NCI-H128 (cell line): ENCODE data around the gene LMAN2.

ENCODE experiments used
- DNase-seq: peaks from one replicate; lab custom pipeline; 2025; ENCODE audit not compliant: unreplicated experiment; lab: John Stamatoyannopoulos, UW

LMAN2 gene, protein sequence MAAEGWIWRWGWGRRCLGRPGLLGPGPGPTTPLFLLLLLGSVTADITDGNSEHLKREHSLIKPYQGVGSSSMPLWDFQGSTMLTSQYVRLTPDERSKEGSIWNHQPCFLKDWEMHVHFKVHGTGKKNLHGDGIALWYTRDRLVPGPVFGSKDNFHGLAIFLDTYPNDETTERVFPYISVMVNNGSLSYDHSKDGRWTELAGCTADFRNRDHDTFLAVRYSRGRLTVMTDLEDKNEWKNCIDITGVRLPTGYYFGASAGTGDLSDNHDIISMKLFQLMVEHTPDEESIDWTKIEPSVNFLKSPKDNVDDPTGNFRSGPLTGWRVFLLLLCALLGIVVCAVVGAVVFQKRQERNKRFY

DNA sequence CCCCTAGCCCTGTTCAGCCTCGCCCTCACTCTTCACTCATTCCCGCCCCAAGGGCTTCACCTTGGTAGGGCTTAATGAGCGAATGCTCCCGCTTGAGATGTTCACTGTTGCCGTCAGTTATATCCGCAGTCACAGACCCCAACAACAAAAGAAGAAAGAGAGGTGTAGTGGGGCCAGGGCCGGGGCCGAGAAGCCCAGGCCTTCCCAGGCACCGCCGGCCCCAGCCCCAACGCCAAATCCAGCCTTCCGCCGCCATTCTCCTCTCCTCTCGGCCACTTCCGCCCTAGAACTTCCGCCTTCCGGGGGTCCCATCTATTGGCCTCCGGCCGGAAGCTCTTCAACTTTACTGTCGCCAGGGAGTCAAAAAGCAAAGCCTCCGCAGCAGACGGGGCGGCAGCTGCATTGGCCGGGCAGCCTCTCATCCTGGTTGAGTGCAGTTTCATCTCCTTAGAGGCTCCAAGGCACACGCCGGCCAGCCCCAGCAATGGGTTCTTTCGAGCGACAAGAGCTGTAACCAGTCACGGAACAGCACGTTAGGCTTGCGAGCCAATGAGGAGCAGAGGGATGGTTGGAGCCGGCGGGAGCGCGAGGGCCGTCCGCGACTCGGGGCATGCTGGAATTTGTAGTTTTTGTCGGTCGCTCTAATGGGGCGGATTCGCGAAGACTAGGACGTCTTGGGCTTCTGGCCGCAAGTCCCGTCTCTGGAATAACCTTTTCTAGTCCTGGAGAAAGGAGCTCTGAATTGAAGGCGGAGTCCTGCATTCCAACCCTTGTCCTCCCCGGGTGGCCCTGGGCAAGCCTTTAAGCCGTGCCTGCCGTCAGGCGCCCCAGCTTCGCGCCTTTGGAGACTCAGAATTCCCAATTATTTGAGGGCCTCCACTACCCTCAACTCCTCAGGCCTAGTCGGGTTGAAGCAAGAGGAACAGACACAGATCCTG, at the start of gene LMAN2:
Gene LMAN2 (minus strand): TSS at position 277 of the 938 bp plus-strand sequence. CDS start 21 bp downstream, at position 256.
- peak; percentile 75 for DNase-seq

DNA sequence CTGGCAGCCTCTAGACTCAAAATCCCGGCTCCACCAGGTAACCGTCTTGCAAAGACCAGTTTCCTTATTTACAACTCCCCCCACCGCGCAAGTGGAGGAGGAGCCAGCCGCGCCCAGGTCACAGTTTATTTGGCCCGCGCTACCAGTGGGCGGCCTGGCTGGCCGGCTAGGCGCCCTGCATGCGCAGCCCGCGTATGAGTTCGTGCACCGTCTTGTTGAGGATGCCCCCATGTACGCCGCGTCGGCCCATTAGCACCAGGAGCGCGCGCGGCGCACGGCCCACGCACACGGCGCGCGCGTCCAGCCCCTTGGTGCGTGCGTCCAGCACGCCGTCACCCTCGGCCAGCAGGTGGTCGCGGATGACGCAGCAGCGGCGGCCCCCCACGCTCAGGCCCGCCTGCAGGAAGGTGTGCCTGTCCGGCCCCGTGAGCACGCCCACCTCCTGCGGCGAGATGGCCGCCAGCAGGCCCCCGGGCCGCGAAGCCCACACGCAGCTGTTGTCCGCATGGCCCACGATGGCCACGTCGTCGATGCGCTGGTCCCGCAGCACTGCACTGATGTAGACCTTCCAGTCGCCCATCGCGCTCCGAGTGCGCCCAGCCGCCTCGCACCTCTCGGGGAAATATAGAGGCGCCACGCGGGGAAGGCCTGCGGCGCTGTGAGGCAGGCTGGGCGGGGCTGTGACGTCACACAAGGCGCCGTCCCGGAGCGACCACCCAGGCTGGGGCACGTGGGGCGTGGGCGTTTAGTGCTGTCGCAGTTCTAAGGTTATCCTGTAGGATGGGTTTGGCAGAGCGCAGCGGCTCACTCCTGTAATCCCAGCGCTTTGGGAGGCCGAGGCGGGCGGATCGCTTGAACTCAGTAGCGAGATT, 48.8 kb upstream of the LMAN2 start, which contains the start of gene PFN3:
Gene PFN3 (minus strand): TSS at position 665 of the 872 bp plus-strand sequence. CDS start 85 bp downstream, at position 580.
- no peak for DNase-seq

DNA sequence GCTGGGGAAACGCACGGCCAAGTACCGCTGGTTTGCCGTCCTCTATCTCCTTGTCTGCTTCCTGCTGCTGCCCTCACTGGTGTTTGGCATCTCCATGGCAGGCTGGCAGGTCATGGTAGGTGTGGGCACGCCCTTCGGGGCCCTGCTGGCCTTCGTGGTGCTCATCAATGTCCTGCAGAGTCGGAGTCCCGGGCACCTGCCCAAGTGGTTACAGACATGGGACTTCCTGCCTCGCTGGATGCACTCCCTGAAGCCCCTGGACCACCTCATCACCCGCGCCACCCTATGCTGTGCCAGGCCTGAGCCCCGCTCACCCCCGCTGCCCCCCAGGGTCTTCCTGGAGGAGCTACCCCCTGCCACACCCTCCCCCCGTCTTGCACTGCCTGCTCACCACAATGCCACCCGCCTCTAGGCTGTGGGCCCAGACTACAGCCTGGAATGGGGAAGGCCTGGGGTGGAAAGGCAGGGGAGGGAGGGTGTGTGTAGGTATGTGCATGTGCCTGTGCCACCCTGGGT, 46.5 kb upstream of the LMAN2 start:
- no peak for DNase-seq

DNA sequence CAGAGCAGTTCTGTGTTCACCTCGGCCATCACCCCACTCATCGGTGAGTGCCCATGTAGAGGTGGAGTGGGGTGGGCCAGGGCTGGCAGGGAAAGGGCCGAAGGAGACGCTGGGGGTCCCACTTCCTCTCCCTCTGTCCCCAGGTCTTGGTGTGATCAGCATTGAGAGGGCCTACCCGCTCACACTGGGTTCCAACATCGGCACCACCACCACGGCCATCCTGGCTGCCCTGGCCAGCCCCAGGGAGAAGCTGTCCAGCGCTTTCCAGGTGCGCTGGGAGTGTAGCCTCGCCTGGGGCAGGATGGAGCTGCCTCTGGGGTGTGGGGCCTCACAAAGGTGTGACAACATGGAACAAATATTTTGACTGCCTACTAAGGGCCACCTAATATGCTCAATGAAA, 45.3 kb upstream of the LMAN2 start:
- DNase-seq, result no peak

DNA sequence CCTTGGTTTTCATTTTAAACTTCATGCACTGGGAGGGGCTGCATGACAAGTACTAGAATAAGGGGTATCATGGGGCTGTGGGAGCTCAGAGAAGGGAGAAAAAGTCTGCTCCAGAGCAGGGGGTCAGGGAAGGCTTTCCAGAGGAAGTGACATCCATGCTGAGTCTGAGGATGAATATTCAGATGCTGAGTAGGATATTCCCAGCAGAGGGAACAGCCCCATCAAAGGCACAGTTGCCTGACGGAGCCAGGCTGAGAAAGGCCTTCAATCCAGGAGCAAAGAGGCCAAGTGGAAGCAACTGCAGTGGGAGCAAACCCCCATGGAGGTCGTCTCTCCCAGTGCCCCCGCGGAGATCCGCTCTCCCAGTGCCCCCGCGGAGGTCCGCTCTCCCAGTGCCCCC, 44.6 kb upstream of the LMAN2 start:
- DNase-seq, result no peak

DNA sequence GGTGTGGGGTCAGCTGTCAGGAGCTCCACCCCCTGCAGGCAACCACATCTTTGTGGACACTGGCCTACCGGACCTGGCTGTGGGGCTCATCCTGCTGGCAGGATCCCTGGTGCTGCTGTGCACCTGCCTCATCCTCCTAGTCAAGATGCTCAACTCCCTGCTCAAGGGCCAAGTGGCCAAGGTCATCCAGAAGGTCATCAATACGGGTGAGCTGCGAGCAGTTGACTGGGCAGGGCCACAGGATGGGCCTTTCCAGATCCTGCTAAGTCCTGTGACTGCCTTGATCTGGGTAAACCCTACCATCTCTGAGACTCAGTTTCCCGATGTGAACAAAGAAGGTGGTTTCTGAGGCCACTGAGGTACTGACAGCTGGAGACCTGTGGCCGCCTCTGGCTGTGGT, 42.5 kb upstream of the LMAN2 start:
- no peak for DNase-seq

DNA sequence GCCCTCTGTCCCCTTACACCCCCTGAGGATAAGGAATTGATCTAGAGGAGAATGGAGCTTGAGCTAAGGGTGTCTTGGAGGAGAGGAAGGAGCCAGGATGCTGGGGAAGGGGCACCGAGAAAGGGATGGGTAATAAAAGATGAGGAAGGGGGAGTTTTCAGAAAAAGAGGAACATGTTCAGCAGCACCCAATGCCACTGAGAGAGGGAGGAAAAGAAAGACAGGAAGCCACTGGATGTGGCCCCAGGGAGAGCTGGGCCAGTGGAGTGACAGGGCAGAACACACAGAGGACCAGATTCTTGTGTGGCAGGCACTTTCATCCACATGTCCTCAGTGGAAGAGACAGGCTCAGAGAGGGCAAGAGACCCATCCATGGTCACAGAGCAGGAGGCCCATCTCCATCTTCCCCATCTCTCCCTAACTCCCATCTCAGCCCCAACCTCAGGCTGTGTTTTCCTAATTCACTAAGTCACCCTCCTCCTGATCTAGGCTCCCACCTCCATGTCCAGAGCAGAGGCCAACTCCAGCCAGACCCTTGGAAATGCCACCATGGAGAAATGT, 41.8 kb upstream of the LMAN2 start:
- no peak for DNase-seq

DNA sequence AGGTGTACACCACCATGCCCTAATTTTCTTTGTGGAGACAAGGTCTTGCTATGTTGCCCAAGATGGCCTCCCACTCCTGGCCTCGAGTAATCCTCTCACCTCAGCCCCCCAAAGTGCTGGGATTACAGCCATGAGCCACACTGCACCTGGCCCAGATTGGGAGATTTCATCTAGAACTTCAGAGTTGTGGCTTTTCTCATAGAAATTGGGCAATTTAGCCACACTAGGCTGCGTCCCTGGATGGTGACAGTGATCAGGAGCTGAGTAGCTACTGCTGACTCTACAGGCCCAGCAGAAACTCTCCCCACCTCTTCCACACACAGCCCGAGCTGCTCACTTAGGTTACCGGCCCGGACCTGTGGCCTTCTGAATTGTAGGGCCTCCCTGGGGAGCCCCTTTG, 41.3 kb upstream of the LMAN2 start:
- DNase-seq, result no peak

DNA sequence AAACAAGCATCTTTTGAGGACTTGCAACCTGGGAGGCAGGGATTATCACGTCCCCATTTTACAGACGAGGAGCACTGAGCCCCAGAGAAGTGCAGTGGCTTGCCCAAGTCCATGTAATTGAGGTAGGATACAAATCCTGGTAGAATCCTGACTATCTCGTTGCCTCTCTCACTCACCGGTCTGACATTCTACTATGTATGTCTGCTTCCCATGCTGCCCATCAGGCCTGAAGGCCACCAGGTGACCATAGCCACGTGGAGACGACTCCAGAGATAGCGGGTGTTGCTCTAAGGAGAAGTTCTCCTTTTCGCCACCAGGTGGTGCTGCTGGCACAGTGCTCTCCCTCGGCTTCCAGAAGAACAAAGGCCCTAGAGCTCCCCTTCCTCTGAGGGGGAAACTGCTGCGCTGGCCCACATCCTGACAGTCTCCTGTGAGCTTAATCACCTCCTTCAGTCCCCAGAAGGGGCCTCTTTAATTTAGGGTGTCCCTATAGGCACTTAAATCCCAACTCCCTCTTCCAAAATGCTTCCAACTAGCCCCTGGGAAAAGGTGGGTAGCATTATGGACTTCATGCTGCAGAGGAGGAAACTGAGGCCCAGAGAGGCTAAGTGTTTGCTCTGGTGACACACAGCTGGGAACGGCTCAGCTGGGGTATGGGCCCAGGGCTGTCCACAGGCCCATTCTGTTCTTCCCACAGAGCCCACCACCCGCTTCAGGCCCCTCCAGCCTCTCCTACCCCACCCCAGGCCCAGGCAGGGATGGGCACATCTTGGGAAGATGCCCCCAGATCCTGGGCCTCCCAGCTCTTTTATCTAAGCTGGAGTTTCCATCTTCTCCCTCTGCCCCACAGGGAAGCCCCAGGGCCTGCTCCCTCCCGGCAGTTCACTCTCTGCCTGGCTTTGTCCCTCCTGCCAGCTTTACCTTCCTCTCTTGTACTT, 39.2 kb upstream of the LMAN2 start:
- peak; percentile 37 for DNase-seq

DNA sequence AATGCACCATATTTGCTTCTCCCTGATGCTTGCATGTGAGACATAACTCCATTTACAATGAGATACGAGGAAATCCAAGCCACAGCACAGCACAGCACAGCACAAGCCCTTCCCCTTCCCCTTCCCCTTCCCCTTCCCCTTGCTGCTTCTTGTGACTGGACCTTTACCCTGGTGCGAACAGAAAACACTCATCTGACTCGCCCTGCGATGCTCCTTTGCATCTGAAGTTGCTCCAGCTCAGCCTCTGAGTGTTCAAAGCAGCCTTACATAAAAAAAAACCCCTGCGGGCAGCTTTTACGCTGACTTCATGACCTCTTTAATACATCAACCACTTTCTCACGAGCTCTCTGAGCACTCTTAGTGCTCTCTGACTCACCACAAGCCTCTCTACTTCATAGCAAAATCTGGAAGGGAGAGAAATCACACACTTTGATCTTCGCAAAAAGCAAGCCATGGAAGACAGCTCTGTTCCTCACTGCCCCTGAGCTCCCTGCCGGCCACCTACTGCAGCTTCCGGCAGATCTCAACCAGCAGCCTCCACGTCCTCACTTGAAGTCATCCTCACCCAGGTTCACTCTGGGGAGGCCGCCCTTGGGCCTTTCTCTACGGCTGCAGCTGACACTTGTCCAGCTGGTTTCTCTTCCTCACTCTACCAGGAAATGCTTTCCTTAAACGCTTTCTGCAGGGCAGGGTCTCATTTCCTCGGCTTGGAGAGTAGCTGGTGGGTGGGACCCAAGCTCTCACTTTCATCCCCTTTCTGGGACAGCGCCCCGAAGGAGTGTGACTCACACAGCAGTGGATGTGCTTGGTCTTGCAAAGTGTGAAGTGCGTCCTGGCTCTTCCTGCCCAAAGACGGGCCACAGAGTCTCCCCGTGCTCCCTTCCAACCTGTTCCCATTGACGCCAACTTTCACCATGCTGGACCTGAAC, 38.0 kb upstream of the LMAN2 start:
- DNase-seq, result no peak

DNA sequence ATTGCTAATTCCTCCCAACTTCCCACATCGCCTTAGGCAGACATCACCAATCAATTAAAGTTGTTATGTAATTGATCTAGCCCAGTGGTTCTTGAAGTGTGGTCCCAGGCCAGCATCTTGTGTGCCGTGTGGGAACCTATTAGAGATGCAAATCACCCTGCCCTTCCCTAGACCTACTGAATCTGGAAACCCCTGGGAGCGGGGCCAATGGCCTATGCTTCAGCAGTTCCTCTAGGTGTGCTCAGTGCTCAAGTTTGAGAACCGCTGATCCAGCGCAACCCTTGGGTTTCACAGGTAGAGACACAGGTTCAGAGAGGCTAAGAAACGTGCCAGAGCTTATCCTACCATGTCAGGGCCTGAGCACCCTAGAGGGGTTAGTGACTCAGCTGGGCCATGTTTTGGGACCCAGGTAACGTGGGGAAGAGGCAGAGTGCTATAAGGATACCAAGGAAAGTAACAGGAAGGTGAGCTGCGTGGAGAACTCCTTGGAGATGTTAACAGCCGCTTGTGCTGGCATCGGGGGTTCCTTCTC, 37.1 kb upstream of the LMAN2 start:
- no peak for DNase-seq

DNA sequence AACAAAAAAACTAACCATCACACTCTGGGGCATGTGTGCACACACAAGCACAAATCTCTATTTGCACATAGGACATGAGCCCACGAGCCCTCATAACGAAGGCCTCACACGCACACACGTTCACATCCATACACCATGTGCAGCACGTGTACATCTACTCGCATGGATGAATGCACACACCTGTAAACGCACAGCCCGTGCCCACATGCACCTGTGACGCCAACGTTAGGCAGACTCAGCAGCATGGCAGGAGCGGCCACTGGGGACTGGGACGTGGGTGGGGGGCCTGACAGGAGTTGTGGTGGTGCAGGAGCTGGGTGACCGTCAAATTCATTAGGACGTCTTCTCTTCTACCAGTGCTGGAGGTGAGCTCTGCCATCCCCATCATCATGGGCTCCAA, 35.9 kb upstream of the LMAN2 start:
- no peak for DNase-seq

DNA sequence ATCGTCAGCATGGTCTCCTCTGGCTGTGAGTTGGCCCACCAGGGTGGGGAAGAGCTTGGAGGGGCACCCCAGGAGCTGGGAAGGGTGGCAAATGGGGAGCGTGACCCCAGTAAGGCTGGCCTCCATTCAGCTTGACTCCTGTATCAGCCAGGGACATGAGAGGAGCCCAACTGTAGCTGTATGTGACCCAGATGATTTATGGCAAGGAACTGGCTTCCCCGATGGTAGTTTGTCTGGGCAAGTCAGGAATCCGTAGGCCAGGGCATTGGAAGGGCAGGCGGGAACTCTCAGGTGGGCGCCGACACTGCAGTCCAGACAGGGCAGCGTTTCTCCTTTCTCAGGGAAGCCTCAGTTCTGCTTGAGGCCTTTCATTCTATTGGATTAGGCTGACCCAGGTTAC, 35.1 kb upstream of the LMAN2 start:
- no peak for DNase-seq

DNA sequence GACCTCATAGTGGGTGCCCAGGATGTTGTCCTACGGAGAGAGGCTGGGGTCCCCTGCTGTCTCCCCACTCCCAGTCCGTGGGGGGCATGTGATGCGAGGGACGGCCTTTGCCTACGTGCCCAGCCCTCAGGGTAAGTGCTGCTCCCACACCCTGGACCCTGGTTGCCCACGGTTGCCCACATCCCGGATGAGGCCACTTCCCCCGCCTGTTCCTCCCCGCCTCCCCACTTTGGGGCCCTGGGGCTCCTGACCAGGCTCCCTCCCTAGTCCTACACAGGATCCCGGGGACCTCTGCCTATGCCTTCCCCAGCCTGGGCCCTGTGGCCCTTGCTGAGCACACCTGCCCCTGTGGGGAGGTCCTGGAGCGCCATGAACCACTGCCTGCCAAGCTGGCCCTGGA, 34.3 kb upstream of the LMAN2 start:
- DNase-seq, result no peak

DNA sequence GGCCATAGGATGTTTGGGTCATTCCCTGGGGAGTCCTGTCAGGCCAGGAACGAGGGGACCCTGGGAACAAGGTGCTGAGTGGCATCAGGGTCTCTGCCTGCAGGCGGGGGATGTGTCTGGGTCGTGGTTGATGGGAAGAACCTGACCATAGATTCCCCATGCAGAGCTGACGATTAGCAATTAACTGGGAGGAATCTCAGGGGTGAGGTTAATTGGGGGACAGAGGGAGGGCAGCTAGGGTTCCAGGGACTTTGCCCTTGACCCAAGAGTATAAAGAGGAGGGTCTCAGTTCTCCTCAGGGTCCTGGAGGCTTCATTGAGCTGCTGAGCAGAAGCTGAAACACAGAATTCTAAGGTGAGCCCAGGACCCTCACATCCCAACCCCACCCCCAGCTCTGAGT, 32.7 kb upstream of the LMAN2 start, which contains the start of gene SLC34A1:
Gene SLC34A1 (plus strand): TSS at position 301 of the 400 bp plus-strand sequence. CDS start 1,308 bp downstream, outside the sequence.
- no peak for DNase-seq

DNA sequence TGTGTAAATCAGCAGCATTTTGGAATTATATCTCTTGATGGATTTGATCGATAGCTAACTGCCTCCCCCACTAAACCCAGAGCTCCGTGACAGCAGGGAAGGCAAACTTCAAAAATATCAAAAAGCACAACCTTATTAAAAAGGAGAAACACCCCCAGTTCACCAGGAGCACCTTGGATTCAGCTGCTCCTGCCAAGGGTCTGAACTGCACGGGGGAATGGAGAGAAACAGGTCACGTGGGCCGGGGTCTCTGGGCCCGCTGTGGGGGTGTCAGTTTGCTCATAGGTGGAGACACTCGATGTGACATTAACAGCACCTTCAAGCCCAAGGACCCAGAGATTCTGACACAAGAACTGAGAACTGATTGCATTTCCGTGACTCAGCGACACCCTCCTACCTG, 31.7 kb upstream of the LMAN2 start:
- DNase-seq, result no peak

DNA sequence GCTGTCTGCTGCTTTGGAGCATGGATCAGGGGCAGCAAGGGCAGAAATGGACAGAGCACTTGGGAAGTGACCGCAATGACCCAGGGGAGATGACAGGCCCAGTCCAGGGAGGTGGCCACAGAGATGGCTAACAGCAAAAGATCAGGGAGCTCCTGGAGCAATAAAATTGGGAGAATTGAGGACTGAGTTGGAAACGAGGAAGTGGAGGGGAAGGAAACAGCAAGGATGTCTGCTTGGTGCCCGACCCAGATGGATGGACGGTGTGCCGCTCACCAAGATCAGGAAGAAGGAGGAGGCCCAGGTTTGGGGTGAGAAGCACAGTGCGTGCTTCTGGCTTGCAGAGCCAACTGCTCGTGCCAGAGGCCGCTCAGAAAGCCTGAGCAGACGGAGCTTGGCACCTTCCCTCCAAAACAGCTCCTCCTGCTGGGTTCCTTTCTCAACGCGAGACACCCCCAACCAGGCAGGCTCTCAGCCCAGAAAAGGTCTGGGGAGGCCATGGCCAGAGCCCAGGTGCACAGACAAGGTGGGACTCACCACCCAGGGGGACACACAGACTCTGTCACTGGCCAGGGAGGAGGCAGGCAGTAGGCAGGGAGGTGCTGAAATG, 31.1 kb upstream of the LMAN2 start:
- no peak for DNase-seq

DNA sequence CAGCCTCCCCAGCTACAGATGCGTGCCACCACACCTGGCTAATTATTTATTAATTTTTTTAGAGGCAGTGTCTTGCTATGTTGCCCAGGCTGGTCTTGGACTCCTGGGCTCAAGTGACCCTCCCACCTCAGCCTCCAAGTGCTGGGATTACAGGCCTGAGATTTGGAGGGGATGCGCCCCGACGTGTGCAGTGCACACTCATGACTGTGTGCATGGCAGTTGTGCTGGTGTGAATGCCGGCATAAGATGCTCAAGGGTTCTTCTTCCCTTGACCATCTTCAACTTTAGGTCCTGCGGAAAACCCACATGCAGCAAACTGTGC, 29.3 kb upstream of the LMAN2 start:
- DNase-seq, result no peak
